Measurements from ENCODE around the gene SKAP2.

The SKAP2 gene

GRCh38 chr7:26657206-26657641 is 207.2 kb downstream of the SKAP2 start:
- TF ChIP-seq CTCF (IDR thresholded peaks at IDR 0.05; ENCODE audit: borderline replicate concordance, control extremely low read depth, extremely low read depth, insufficient read depth, missing control alignments), result no peak
- no peak for DNase-seq (ENCODE audit: low spot score)
- in situ Hi-C loops (cut with MboI; ENCODE audit: low sequenced_read_pairs, unreplicated experiment), result loop anchor here (25.0 kb wide), 2 partner anchors 570 to 770 kb away; no protein-coding TSS in a partner anchor

- no peak for DNase-seq (ENCODE audit: low spot score)
- no peak for TF ChIP-seq CTCF (IDR thresholded peaks at IDR 0.05; ENCODE audit: borderline replicate concordance, control extremely low read depth, extremely low read depth, insufficient read depth, missing control alignments)
- in situ Hi-C loops (cut with MboI; ENCODE audit: low sequenced_read_pairs, unreplicated experiment), result loop anchor here (25.0 kb wide), 2 partner anchors 569 to 769 kb away; no protein-coding TSS in a partner anchor
These were observed 207.7 kb downstream of the SKAP2 start for GRCh38 chr7:26656735-26657134.

- TF ChIP-seq CTCF (IDR thresholded peaks at IDR 0.05; ENCODE audit: borderline replicate concordance, control extremely low read depth, extremely low read depth, insufficient read depth, missing control alignments), result no peak
- in situ Hi-C loops (cut with MboI; ENCODE audit: low sequenced_read_pairs, unreplicated experiment), result loop anchor here (25.0 kb wide), 2 partner anchors 568 to 768 kb away; no protein-coding TSS in a partner anchor
- DNase-seq (ENCODE audit: low spot score), result no peak
These were observed 208.6 kb downstream of the SKAP2 start for GRCh38 chr7:26655781-26656180.

- no peak for TF ChIP-seq CTCF (IDR thresholded peaks at IDR 0.05; ENCODE audit: borderline replicate concordance, control extremely low read depth, extremely low read depth, insufficient read depth, missing control alignments)
- in situ Hi-C loops (cut with MboI; ENCODE audit: low sequenced_read_pairs, unreplicated experiment), result loop anchor here (25.0 kb wide), 2 partner anchors 566 to 766 kb away; no protein-coding TSS in a partner anchor
- no peak for DNase-seq (ENCODE audit: low spot score)
These were observed 210.7 kb downstream of the SKAP2 start for GRCh38 chr7:26653430-26654399.

- no peak for TF ChIP-seq CTCF (IDR thresholded peaks at IDR 0.05; ENCODE audit: borderline replicate concordance, control extremely low read depth, extremely low read depth, insufficient read depth, missing control alignments)
- in situ Hi-C loops (cut with MboI; ENCODE audit: low sequenced_read_pairs, unreplicated experiment), result loop anchor here (25.0 kb wide), 2 partner anchors 565 to 765 kb away; no protein-coding TSS in a partner anchor
- no peak for DNase-seq (ENCODE audit: low spot score)
These were observed 211.8 kb downstream of the SKAP2 start for GRCh38 chr7:26652401-26653100.

GRCh38 chr7:26650103-26650502 is 214.3 kb downstream of the SKAP2 start:
- TF ChIP-seq CTCF (IDR thresholded peaks at IDR 0.05; ENCODE audit: borderline replicate concordance, control extremely low read depth, extremely low read depth, insufficient read depth, missing control alignments), result no peak
- DNase-seq (ENCODE audit: low spot score), result no peak
- in situ Hi-C loops (cut with MboI; ENCODE audit: low sequenced_read_pairs, unreplicated experiment), result loop anchor here (25.0 kb wide), 2 partner anchors 563 to 763 kb away; no protein-coding TSS in a partner anchor

Data from GM13976 (cell line).